GM19238 (cell line): ENCODE results near the gene APH1A.
"Not testable (repeated sequence)": the region's sequence is repeated elsewhere in the genome, so short reads cannot be mapped to it uniquely, and the experiment has no call there.

Source experiments
- DNase-seq: peaks from one replicate; pipeline ENCODE4 v3.0.0; 2011; ENCODE audit warnings: low spot score; ENCODE audit not compliant: insufficient read length

Gene APH1A

DNA sequence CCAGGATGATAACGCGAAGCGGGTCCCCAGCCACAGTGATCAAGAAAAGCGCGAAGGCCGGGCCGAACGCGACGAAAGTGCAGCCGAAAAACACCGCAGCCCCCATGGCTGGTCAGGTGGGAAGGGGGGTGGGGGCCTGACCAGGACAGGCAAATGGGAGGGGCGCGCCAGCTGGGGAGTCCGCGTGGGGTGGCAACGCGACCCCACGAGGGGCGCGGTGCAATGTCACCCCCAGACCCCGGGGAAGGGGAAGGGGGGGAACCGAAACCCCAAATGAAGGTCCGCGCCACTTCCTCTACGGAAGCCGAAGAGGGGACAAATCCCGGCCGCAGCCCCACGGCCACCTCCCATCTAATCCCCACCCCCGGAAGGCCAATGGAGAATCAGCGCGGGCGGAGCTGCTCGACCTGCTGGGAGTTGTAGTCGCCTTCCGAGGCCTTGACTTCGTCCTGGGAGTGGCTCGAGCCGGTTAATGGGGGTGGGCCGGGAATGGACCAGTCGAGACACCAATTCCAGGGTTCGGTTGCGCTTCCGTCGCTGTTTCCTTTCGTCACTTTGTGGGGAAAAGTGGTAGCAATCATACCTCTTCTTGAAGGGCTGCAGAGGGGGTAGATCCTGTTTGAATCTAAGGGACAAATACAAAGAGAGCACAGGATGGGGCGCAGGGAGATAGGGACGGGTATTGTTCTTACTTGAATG, at the start of gene APH1A:
APH1A (minus strand) TSS at position 312 of the 699 bp plus-strand sequence; CDS start at position 106, 206 bp downstream.
- DNase-seq, result peak; percentile 95

DNA sequence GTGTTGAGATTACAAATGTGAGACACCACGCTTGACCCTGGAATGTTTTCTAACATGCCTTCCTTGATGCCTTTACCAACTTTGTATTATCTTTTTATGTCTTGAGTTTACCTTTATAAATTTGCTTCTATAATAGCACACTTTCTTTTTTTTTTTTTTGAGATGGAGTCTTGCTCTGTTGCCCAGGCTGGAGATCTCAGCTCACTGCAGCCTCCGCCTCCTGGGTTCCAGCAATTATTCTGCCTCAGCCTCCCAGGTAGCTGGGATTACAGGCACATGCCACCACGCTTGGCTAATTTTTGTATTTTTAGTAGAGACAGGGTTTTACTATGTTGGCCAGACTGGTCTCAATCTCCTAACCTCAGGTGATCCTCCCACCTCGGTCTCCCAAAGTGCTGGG, 45.9 kb upstream of the APH1A start:
- DNase-seq, result not testable (repeated sequence)

DNA sequence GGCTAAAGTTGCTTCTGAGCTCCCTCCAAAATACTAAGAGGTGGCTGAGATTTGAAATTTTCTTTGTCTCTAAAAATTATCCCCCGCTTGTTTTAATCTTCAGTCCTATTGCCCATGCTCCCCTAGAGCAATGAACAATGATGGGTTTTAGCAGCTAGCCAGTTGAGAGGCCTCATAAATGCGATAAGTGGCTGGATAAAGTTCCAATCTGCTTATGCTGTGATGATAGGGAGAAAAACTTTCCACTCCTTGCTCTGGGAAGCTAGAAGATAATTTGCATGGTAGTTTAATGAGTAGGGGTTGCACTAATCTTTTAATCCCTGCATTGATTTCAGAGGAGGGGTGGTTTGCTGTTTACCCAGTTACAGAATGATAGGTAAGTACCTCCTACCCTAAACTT, 42.9 kb upstream of the APH1A start:
- DNase-seq, result no peak

DNA sequence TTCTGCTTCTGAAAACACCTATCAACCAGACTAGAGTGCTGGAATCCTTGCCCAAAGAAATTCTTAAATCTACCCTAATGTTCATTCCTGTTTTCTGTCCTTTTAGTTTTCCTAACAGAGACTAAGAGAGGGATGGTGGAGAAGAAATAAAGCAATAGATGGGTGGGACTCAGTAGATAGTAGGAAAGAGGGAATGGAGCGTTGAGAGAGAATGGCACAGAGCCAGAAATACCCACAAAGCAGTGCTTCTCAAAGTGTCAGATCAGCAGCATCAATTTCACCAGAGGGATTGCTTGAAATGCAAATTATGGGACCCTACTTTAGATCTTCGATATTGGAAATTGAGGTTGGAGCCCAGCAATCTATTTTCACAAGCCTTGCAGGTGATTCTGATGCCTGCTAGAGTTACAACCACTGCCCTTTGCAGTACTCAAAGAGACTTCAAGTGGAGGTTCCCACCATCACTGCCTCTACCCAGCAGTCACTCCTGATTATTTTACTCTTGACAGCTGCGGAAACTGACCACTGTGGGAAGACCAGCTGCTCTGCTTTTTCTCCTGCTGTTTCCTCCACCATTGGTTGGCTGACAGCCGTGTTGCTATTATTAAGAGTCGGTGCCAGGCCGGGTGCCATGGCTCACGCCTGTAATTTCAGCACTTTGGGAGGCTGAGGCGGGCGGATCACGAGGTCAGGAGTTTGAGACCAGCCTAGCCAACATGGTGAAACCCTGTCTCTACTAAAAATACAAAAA, 41.1 kb upstream of the APH1A start:
- DNase-seq, result no peak

DNA sequence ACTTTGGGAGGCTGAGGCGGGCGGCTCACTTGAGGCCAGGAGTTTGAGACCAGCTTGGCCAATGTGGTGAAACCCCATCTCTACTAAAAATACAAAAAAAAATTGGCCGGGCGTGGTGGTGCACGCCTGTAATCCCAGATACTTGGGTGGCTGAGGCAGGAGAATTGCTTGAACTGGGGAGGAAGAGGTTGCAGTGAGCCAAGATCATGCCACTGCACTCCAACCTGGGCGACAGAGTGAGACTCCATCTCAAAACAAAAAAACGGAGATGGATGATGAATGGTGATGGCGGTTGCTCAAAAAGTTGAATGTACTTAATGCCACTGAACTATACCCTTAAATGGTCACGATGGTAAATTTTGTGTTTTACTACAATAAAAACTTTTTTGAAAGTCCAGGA, 39.8 kb upstream of the APH1A start:
- DNase-seq, result not testable (repeated sequence)

DNA sequence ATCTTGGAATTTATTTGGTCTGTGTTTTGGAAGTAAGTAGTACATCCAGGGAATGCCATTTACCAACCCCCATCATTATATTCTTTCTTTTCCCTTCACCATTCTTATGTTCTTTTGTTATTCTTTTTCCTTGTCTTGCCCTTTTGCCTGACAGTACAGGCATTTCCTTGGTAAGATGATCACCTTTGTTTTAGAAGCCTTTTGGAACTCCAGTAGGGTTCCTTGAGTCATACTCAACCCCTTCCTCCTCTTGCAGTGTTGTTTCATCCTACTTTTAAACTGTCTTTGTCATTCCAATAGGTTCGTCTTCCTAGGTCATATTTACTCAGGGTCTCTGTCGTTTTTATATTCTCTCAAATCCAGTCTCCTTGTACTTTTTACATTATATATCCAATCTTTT, 34.1 kb upstream of the APH1A start:
- DNase-seq, result no peak

DNA sequence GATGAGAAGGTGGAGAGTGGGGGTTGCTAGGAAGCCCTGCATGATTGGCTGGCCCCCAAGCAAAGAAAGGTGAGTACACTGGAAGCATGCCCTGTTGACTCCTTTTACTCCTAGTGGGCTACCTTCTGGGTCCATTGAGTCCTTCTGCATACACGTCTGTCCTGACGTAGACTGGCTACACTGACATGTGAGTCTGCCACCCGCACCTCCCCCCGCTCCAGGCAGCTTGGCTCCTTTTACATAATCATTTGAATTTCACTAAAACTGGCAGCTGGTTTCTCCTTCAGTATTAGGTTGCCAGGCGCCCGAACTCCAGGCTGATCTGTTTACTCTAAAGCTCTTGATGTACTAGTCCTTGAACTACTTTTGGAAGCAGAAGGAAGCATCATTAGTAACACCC, 33.5 kb upstream of the APH1A start:
- no peak for DNase-seq

DNA sequence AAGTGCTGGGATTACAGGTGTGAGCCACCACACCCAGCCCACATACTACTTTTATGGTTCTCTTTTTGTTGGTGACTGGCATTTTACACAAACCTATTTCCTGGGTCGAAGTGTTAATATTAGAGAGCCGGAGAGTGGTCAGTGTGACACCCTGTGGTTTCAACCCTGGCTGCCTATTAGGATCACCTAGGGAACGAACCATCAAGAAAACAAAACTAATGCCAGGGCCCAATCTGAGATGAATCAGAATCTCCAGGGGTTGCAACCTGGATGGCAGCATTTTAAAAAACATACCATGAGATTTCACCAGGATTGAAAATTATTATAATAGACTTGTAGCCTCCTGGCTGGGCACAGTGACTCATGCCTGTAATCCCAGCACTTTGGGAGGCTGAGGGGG, 30.9 kb upstream of the APH1A start:
- no peak for DNase-seq

DNA sequence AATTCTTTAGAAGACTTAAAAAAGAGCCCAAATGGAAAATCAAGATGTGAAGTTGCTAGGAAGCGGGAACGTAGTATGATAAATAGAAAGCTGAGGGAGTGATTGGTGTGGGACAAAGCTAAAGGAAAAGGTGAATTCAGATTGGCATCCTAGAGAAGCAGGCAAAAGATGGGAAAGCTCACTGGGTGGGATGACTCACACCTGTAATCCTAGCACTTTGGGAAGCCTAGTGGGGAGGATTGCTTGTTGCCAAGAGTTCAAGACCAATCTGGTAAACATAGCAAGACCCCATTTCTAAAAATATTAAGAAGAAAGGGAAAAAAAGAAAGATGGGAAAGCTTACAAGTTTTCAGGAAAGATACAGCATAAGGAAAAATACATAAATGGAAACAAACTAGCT, 26.7 kb upstream of the APH1A start:
- DNase-seq, result no peak

DNA sequence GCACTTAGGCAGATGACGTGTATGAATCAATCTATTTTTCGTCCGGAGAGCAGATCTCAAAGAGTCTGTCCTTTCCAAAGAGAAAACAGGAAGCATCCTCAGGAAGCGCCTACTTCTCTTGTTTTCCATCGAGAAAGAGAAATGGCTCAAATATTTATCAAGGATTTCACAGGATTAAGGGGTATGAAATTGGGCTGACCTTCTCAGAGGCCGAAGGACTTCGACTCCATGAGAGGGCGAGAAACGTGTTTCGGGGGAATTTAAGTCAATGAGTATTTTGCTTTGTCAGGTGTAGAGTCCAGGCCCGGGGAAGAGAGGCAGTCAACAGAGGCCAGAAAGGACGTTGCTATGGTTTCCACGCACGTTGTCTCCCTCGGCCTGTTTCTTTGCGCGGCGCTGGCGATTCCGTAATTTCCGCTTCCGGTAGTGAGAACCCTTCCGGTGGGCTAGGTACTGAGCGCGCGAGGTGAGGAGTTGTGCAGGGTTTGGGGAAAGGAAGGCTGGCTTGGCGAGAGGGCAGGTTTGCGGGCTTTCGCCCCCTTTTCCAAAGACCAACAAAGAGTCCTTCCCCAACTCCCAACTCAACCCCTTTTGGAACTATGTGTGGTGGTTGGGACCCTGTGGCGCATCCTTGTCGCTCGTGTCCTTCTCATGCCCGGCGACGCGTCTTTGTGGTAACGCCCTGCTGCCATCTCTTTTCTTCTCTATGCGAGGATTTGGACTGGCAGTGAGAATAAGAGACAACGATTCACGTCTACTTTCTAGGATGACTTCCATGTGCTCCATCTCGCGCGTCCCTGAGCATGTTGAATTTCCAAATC, 24.8 kb upstream of the APH1A start, which contains the start of gene MRPS21:
MRPS21 (plus strand) TSS at position 429 of the 821 bp plus-strand sequence. CDS start 506 bp downstream, outside the sequence.
- peak; percentile 85 for DNase-seq

DNA sequence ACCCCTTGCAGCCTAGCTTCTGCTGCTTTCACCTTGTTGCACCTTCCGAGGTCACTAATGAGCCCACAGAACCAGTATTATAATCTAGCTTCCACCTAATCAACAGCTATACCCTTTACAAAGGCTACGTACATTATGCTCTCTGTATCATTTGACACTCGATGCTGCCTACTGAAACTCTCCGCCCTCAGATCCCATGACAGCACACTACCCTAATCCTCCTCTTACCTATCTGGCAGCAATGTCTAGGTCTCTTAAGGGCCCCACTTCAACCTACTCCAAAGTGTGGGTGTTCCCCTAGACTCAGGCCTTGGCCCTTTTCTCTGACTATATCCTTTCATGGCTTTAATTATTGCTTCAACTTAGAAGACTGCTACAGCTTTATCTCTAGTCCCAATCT, 20.0 kb upstream of the APH1A start:
- DNase-seq, result no peak

DNA sequence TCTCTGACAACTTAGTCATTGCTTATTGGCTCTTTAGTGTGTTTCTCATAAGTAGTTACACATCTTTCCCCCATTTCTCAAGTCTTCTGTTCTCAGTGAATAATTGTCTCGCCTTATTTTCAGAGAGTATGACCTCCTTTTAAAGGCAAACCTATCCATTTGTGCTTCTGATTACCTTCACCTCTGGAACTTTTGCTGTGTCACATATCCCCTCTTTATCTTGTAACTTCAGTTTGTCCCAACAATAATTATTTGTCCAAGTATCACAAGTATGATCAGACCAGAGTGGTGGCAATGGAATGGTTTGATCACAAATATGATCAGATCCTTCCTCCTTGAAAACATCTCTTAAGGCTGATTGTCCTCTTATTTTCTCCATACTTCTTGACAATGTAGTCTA, 19.6 kb upstream of the APH1A start:
- DNase-seq, result no peak

DNA sequence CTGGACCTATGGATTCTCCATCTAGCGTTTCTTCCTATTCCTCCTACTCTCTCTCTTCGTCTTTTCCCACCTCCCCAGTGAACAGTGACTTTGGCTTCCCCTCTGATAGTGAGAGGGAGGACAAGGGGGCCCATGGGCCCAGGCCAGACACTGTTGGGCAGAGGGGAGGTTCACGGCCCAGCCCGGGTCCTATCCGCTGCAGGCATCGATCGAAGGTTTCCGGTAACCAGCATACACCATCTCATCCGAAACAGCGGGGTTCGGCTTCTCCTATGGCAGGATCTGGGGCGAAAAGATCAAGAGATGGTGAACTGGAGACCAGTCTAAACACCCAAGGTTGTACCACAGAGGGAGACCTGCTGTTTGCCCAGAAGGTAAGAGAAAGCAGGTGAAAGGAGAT, 14.4 kb upstream of the APH1A start:
- no peak for DNase-seq

DNA sequence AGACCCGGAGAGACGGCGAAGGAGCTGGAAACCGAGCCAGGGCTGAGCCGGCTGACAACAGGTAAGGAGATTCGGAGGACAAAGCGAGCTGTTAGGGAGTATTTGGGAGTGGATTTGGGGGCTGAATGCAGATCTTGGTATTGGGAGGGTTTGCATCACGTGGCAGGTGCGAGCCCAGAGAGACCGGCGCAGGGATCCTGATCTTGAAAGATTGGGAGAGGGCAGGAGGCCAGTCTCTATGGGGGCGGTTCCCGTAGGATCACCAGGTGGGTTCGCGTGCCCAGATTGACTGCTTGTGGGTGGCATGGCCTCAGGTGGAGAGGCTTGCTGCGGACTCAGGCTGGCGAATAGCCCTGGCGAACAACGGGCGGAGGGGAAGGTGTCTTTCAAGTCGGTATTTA, 13.7 kb upstream of the APH1A start:
- DNase-seq, result no peak

DNA sequence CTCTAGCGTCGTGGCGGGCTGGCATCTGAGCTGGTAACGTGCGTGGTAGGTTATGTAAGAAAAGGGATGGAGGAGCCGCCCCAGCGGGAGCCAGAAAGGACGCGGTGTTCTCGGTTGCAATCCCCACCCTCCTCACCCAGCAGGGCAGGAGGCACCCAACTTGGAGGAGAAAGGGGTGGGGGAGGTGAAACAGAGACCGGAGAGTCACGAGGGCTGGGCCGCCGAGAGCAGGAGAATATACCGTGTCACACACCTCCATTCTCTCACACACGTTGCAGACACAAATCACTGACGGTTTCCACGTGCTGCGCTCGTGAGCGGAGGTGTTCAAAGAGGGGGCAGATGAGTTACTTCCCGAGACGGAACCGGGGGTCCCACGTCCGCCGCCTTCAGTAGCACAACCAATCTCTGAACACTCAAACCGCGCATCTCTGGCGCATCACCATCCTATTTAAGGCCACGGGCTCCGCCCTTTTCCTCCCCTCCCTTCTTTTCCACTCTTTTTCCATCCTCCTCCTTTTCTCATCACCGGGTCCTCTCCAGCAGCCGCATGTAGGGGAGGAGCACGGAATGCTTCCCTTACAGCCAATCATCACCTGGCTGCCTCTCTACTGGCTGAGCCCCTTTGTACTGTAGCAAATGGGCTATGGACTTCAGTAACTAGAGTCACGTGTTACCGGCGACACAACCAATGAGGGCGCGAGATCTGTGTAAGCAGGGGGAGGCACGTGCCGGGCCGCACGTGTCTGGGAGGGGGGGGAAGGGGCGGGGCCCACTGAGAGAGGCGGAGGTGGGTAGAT, 13.1 kb upstream of the APH1A start, which contains the start of gene CIART:
CIART (plus strand) TSS at position 797 of the 800 bp plus-strand sequence. CDS start 714 bp downstream, outside the sequence.
- peak; percentile 68 for DNase-seq

DNA sequence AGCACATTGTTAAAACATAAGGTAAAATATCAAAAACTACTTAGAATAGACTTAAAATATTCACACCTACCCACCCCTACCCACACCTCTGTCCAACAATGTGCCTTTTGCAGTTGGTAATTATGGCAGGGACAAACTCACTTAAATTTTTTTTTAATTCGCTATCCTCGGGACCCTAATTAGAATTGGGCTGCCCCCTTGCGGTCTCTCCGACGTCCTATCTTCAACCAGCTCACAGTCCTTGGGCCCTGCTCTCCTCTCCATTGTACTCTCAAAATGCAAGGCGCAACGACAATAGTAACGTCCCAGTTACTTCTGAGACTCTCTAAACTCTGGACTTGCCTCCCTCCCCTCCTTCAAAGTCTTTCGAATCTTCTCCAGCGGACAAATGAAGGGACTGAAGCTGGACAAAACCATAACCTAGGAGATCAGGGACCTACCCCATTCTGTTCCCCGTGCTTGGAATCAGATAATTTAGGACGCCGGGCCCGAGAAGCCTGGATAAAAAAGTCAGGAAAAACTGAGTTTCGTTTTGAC, 12.5 kb upstream of the APH1A start:
- no peak for DNase-seq

DNA sequence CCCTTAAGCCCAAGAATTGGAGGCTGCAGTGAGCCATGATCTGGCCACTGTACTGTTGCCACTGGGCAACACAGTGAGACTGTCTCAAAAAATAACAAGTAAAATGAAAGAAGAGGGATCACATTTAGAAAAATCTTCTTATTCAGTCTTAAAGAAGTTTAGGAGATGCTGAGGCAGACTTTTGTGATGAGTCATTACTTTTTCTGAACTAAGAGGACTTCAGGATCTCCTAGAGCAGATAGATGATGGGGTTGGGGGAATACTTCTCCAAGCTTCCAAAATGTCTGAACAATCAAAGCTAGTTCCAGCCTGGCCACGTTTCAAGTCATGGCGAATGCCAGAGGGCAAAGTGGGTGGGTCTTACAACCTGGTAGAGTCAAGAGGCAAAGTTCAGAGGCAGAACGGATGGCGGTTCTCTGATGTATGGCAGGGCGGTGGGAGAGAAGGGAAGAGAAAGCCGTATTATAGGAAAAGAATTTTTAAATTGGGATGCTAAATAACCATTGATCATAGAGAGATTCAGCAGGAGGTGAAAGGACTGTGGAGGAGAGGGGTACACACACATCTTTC, 11.4 kb upstream of the APH1A start:
- no peak for DNase-seq

DNA sequence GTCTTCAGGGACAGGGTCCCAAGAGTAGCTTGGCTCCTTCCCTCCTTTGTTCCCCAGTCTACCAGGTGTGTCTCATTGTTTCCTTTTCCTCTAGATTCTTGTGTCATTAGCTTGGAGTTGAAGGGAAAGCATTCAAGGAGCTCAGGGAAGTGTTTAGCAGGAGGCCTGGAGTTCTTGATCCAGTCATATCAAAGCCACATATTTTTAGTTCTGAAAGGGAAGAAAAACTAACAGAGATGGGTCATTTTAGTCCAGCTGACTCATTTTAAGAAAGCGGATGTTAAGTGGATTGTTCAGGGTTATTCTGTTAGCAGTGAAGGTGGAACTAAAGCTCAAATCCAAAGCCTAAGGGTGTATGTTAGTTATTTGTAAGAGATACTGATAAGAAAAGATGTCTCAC, 4.5 kb upstream of the APH1A start:
- DNase-seq, result no peak

DNA sequence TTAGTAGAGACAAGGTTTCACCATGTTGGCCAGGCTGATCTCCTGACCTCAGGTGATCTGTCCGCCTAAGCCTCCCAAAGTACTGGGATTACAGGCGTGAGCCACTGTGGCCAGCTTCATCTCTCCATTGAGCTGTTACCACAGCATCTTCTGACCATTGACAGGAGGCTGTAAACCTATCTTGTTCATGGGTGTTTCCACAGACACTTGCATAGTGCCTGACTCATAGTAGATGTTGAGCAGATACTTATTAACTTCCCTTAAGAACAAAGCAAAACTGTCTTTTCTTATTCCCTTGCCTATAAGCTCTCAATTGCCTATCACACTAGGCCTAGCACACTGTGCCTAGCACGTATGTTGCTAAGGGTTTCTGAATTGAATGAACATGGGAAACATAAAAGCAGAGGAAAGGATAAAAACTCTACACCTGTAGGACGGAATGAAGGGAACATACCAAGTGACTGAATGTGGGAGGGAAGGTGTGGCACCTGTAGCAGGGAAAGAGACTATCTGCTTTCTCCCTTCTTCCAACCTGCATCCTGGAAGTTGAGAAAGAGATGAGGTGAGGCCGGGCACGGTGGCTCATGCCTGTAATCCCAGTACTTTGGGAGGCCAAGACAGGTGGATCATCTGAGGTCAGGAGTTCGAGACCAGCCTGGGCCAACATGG, 2.6 kb upstream of the APH1A start:
- DNase-seq, result no peak

DNA sequence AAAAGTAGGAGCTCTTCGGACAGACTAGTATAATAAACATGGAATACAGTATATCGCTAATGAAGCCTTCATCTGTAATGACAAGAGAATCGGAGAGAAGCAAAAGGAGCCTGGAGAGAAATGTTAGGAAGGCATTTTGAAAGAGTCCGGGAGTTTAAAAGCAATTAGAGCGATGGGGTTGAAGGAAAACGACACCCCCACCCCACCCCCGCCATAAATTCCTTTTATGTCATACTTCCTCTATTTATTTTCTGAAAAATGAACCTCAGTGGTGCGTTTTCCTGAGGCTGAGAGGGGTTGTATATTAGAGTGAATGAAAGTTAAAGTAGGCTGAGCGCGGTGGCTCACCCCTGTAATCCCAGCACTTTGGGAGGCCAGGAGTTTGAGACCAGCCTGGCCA, 635 bp upstream of the APH1A start:
- DNase-seq, result no peak
